OCI-LY3 (cell line): ENCODE results near the gene PKP1.

Experiments
- H2AFZ ChIP-seq: fragments of 200-600, 300-600 bp; shearing (Covaris generic); 2 replicates; pipeline ENCODE4 v1.6.0; 2014; ENCODE audit warnings: antibody characterized with exemption, low read depth, low read length
- H3K27ac ChIP-seq: fragments of 200-600, 300-600 bp; sonication (generic); 2 replicates; pipeline ENCODE4 v1.5.1; 2014; ENCODE audit warnings: mild to moderate bottlenecking, low read length, moderate library complexity, mixed read lengths
- H3K27me3 ChIP-seq: fragments of 200-600, 300-600 bp; sonication (generic); 2 replicates; pipeline ENCODE4 v1.6.1; 2014; ENCODE audit warnings: low read depth, low read length, mixed read lengths
- H3K36me3 ChIP-seq: fragments of 200-600, 300-600 bp; sonication (generic); replicated peaks from 2 replicates; pipeline ENCODE3; 2014; ENCODE audit warnings: low read depth, low read length, mixed read lengths
- H3K4me1 ChIP-seq: fragments of 300-600, 200-600 bp; sonication (generic); 2 replicates; pipeline ENCODE4 v1.6.1; 2014; ENCODE audit warnings: low read length, mixed read lengths
- H3K4me2 ChIP-seq: fragments of 200-600, 300-600 bp; sonication (generic); 2 replicates; pipeline ENCODE4 v1.6.1; 2014; ENCODE audit warnings: low read length, mixed read lengths
- H3K4me3 ChIP-seq: fragments of 300-600, 200-600 bp; sonication (generic); 2 replicates; pipeline ENCODE4 v1.5.1; 2014; ENCODE audit warnings: antibody characterized with exemption, mild to moderate bottlenecking, low read length, moderate library complexity
- H3K79me2 ChIP-seq: fragments of 300-600, 200-600 bp; shearing (Covaris generic); 2 replicates; pipeline ENCODE4 v1.6.1; 2014; ENCODE audit warnings: mild to moderate bottlenecking, low read length, mixed read lengths
- H3K9ac ChIP-seq: fragments of 300-600, 200-600 bp; shearing (Covaris generic); 2 replicates; pipeline ENCODE4 v1.6.0; 2014; ENCODE audit warnings: mild to moderate bottlenecking, low read length, moderate library complexity
- H3K9me3 ChIP-seq: fragments of 200-600, 300-600 bp; shearing (Covaris generic); 2 replicates; pipeline ENCODE4 v1.6.1; 2014; ENCODE audit warnings: low read length, mixed read lengths; ENCODE audit not compliant: insufficient read depth
- H4K20me1 ChIP-seq: fragments of 200-600, 300-600 bp; sonication (generic); 2 replicates; pipeline ENCODE4 v1.6.1; 2016; ENCODE audit warnings: low read length, mixed read lengths; ENCODE audit not compliant: insufficient read depth
- CTCF ChIP-seq: fragments of 200-600, 300-600 bp; sonication (generic); IDR thresholded peaks from 2 replicates; pipeline ENCODE4 v1.5.1; 2014; ENCODE audit warnings: antibody characterized with exemption, low read length, low read depth
- EZH2phosphoT487 ChIP-seq: fragments of 200-600 bp; shearing (Covaris generic); IDR thresholded peaks from 2 replicates; pipeline ENCODE4 v1.6.1; 2018; ENCODE audit warnings: antibody characterized with exemption, mixed run types, low read depth

Gene PKP1

DNA sequence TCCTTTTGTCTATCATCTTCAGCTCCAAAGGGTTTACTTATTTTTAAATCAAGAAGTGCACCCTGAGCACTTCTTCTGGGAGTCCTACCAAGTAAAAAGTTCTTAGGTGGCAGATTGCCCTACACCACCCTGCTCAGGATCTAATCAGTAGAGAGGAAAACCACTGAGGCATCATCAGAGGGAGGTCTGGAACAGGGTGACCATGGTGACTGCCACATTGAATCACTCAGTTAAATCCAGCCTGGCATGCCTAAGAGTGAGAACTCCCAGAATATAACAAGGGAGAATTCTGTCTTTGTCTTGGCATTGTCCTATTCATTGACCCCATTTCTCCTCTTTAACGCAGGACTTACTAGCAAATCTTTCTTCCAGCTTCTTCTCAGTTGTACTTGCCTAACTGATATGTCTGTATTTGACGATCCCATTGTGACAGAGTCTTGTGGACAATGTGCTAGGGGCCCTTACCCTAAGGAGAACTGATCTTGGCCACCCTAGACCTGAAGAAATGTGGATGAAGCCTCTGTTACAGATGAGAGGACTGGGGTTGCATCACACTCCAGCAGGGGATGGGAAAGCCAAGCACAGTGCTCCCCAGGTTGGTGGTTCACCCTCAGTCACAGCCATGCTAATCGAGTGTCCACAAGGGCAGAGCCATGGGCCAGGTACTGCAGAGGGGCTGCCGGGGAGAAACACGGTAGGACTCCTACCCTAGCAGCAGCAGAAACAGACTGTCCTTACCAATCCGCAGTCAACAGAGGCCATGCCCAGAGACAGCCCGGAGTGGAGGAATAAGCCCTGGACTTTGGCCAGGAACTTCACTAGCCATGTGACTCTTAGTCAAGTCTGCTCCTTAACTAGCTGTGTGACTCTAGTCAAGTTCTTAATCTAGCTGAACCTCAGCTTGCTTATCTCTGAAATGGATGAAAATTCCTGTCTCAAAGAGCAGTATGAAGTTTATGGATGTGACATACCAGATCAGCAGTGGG, 15.4 kb downstream of the PKP1 start:
- H3K27ac ChIP-seq = no peak overlapping the region
- no peaks in the 10 kb centered on the region for H3K36me3 ChIP-seq
- H2AFZ ChIP-seq = no peak overlapping the region
- no peak overlapping the region for H3K4me3 ChIP-seq
- H3K9me3 ChIP-seq = no peaks in the 10 kb centered on the region
- TF ChIP-seq EZH2phosphoT487 (no peak), CTCF (no peak)
- no peaks in the 10 kb centered on the region for H3K79me2 ChIP-seq
- H4K20me1 ChIP-seq = no peaks in the 10 kb centered on the region
- H3K9ac ChIP-seq = no peak overlapping the region
- no peak overlapping the region for H3K4me2 ChIP-seq
- H3K27me3 ChIP-seq = peaks cover 85% of the 10 kb centered on the region
- no peaks in the 10 kb centered on the region for H3K4me1 ChIP-seq

DNA sequence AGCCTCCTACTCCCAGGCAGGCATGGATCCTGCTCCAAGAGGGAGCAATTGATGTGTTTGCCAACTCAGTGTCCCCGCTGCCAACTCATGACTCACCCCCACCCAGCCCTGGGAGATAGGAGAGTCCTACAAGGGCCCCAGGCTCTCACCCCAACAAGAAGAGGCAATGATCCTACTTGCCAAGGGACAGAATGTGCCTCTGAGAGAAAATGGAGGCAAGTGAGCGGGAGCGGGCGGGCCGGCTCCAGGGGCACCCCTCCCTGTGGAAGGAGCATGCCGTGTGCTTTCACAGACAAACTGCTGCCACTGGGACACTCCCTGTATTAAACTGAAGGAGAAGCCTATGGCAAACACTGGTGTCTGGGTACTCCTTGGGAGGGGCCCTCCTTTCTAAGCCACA, 16.7 kb downstream of the PKP1 start:
- H3K36me3 ChIP-seq = no peaks in the 10 kb centered on the region
- no peaks in the 10 kb centered on the region for H3K9me3 ChIP-seq
- H3K4me2 ChIP-seq = no peak overlapping the region
- H3K4me1 ChIP-seq = no peaks in the 10 kb centered on the region
- TF ChIP-seq EZH2phosphoT487 (no peak), CTCF (no peak)
- no peak overlapping the region for H3K27ac ChIP-seq
- no peaks in the 10 kb centered on the region for H4K20me1 ChIP-seq
- no peak overlapping the region for H3K9ac ChIP-seq
- H2AFZ ChIP-seq = no peak overlapping the region
- H3K4me3 ChIP-seq = no peak overlapping the region
- no peaks in the 10 kb centered on the region for H3K79me2 ChIP-seq
- peaks cover 84% of the 10 kb centered on the region for H3K27me3 ChIP-seq

- no peaks in the 10 kb centered on the region for H3K36me3 ChIP-seq
- no peak overlapping the region for H3K4me3 ChIP-seq
- H3K4me2 ChIP-seq = no peak overlapping the region
- H3K9me3 ChIP-seq = no peaks in the 10 kb centered on the region
- H3K27me3 ChIP-seq = peaks cover 82% of the 10 kb centered on the region
- H3K79me2 ChIP-seq = no peaks in the 10 kb centered on the region
- no peaks in the 10 kb centered on the region for H4K20me1 ChIP-seq
- H3K4me1 ChIP-seq = no peaks in the 10 kb centered on the region
- no peak for TF ChIP-seq CTCF
- no peak for TF ChIP-seq EZH2phosphoT487
- no peak overlapping the region for H3K9ac ChIP-seq
- H3K27ac ChIP-seq = no peak overlapping the region
- no peak overlapping the region for H2AFZ ChIP-seq
Measured at GRCh38 chr1:201300641-201301040, 17.3 kb downstream of the PKP1 start.

- Histone ChIP-seq H3K79me2 (no peaks in the 10 kb centered on the region), H3K9ac (no peak overlapping the region), H3K4me3 (no peak overlapping the region), H3K27ac (no peak overlapping the region), H3K4me2 (no peak overlapping the region), H3K36me3 (no peaks in the 10 kb centered on the region), H3K9me3 (no peaks in the 10 kb centered on the region), H2AFZ (no peak overlapping the region), H4K20me1 (no peaks in the 10 kb centered on the region), H3K4me1 (no peaks in the 10 kb centered on the region), H3K27me3 (peaks cover 85% of the 10 kb centered on the region)
- TF ChIP-seq CTCF (no peak), EZH2phosphoT487 (no peak)
Measured at GRCh38 chr1:201302163-201303152, 19.2 kb downstream of the PKP1 start.
